Right lobe of liver (tissue), 6 donors: Measurements from ENCODE around the gene DNAJB9. TPM values are rescaled to one million over a fixed set of nuclear protein-coding genes. Genes with fewer than 3 reads are reported as not detected.

ENCODE experiments used
- ATAC-seq, 4 donors: fragments of 200-7000 bp; cut with Tn5 transposase; one replicate each; pipeline ENCODE4 v1.9.1; 2020; ENCODE audit warnings: mild to moderate bottlenecking in 4 of 4, moderate library complexity in 4 of 4
- DNase-seq, 3 donors: peaks; one replicate each; pipeline ENCODE4 v3.0.0-alpha.2; 2020
- H3K27ac ChIP-seq, 3 donors: fragments of 200-600 bp; one replicate each; pipeline ENCODE4 v1.8.0; 2022
- H3K27me3 ChIP-seq, 2 donors: fragments of 200-600 bp; one replicate each; pipeline ENCODE4 v1.8.0; 2022
- H3K36me3 ChIP-seq, 4 donors: fragments of 200-600 bp; sonication (generic) in 1 of 4; one replicate each; pipeline versions ENCODE4 v1.5.1 to v1.8.0; 2017 to 2022; ENCODE audit warnings: control low read depth in 1 of 4
- H3K4me1 ChIP-seq, 4 donors: fragments of 200-600 bp; sonication (generic) in 1 of 4; one replicate each; pipeline versions ENCODE4 v1.5.1 to v1.8.0; 2017 to 2022; ENCODE audit warnings: control low read depth in 1 of 4
- H3K4me3 ChIP-seq, 3 donors: fragments of 200-600 bp; one replicate each; pipeline ENCODE4 v1.8.0; 2022
- H3K9me3 ChIP-seq, 4 donors: fragments of 200-600 bp; sonication (generic) in 1 of 4; one replicate each; pipeline versions ENCODE4 v1.5.1 to v1.8.0; 2017 to 2022; ENCODE audit warnings: control low read depth in 1 of 4
- POLR2A ChIP-seq: fragments of 450-650 bp; IDR thresholded peaks from one replicate; pipeline ENCODE4 v1.6.1; 2017; ENCODE audit warnings: antibody characterized with exemption, mild to moderate bottlenecking
- WGBS: methylation state at CpG from one replicate; pipeline ENCODE4 v1.1.6; 2018; ENCODE audit warnings: low coverage, low lambda C conversion rate; ENCODE audit not compliant: insufficient coverage; ENCODE audit errors: missing lambda C conversion rate; 5-methylcytosine and 5-hydroxymethylcytosine counted together
- intact Hi-C, 2 donors: fragments of 100-400 bp; cut with DNase I; formaldehyde crosslinking; loops; one replicate each; pipeline versions ENCODE4 v1.11.2 to v1.14.1; 2022
- total RNA-seq, 6 experiments: library from RNA; depleted of rRNA in 2 of 6; stranded (reverse); fragments of >200 nt in 2 of 6; fragmentation: NEBNext Ultra II Directional in 3 of 6; extraction: Animal tissue kit (Norgen Biotek cat#: 25700) in 3 of 6; gene quantifications; one replicate each; pipeline versions ENCODE4 v1.1.0 to v1.2.4, GENCODE V29; 2016 to 2023
- TF ChIP-seq, protein P1 (sequence below), 4 donors: fragments of 200-600 bp in 3 of 4; fragments of 450-650 bp in 1 of 4; IDR thresholded peaks; one replicate each; pipeline versions ENCODE4 v1.5.1 to v1.8.0; 2016 to 2022; ENCODE audit warnings: antibody characterized with exemption in 4 of 4, mild to moderate bottlenecking in 2 of 4
- donor health status: DM: no; HTN: yes; CAD: no.
- donor health status: DM: no; HTN: no; CAD: no.
- donor health status: DM: no; HTN: no; CAD: no.
- donor health status: DM: no; HTN: yes; CAD: no.
- donor health status: DM: no; HTN: yes; CAD: no.

DNAJB9 gene
- total RNA-seq, 6 experiments from 2014 or later: 39.1 to 57.0 (median 53.4) TPM

DNA sequence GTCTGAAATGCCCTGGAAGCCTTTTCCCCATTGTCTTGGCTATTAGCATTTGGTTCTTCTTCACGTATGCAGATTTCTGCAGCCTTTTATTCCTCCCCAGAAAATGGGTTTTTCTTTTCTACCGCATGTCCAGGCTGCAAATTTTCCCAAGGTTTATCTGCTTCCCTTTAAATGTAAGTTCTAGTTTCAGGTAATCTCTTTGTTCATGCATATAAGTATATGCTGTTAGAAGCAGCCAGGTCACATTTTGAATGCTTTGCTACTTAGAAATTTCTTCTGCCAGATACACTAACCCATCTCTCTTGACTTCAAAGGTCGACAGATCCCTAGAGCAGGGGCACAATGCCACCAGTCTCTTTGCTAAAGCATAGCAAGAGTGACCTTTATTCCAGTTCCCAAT, 12.5 kb upstream of the DNAJB9 start:
- intact Hi-C loops: no loop called here
- no peaks in the 10 kb centered on the region for H3K27me3 ChIP-seq
- H3K36me3 ChIP-seq: no peaks in the 10 kb centered on the region
- no peak overlapping the region for H3K4me3 ChIP-seq
- H3K27ac ChIP-seq: no peak overlapping the region
- TF ChIP-seq, protein P1, sequence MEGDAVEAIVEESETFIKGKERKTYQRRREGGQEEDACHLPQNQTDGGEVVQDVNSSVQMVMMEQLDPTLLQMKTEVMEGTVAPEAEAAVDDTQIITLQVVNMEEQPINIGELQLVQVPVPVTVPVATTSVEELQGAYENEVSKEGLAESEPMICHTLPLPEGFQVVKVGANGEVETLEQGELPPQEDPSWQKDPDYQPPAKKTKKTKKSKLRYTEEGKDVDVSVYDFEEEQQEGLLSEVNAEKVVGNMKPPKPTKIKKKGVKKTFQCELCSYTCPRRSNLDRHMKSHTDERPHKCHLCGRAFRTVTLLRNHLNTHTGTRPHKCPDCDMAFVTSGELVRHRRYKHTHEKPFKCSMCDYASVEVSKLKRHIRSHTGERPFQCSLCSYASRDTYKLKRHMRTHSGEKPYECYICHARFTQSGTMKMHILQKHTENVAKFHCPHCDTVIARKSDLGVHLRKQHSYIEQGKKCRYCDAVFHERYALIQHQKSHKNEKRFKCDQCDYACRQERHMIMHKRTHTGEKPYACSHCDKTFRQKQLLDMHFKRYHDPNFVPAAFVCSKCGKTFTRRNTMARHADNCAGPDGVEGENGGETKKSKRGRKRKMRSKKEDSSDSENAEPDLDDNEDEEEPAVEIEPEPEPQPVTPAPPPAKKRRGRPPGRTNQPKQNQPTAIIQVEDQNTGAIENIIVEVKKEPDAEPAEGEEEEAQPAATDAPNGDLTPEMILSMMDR (IDR thresholded peaks at IDR 0.05): no peak
- TF ChIP-seq POLR2A: no peak
- ATAC-seq (no peak), DNase-seq (no peak)
- WGBS: 84% methylated on average over 3 of the region's 3 CpGs
- H3K9me3 ChIP-seq: no peaks in the 10 kb centered on the region
- no peaks in the 10 kb centered on the region for H3K4me1 ChIP-seq

DNA sequence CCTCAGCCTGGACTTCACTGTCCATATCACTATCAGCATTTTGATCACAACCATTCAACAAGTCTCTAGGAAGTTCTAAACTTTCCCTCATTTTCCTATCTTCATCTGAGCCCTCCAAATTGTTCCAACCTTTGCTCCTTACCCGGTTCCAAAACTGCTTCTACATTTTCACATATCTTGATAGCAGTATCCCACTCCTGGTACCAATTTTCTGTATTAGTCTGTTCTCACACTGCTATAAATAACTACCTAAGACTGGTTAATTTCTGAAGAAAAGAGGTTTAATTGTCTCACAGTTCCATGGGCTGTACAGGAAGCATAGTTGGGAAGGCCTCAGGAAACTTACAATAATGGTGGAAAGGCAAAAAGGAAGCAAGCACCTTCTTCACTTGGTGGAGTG, 12.1 kb upstream of the DNAJB9 start:
- ATAC-seq: no peak

DNA sequence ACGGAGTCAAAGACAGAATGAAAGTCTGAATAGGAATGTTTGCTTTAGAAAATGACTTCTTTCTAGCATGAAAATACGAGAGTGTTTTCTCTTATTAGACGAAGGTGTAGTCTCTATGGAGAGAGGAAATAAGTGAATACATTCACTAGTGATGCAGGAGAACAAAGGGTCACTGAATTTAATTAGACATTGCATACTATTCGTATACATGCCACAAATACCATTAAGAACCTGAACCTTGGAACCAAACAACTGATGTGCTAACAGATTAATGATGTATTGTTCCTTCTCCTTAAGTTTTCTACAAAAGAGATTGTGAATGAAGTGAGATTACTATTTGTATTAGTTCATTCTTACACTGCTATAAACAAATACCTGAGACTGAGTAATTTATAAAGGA, 10.4 kb upstream of the DNAJB9 start:
- H3K36me3 ChIP-seq: peaks cover 0 to 2% (median under 1%) of the 10 kb centered on the region in 4 donors
- no peak for DNase-seq
- TF ChIP-seq, protein P1 (IDR thresholded peaks at IDR 0.05): no peak
- TF ChIP-seq POLR2A: no peak
- H3K27me3 ChIP-seq: no peaks in the 10 kb centered on the region
- H3K9me3 ChIP-seq: no peaks in the 10 kb centered on the region
- no peaks in the 10 kb centered on the region for H3K4me1 ChIP-seq
- no peak for ATAC-seq
- no peak overlapping the region for H3K27ac ChIP-seq
- 94% methylated on average over 4 of the region's 4 CpGs for WGBS
- H3K4me3 ChIP-seq: no peak overlapping the region
- intact Hi-C loops: no loop called here

More for the DNA sequence above, 12.1 kb upstream of the DNAJB9 start:
- DNase-seq: no peak
- Histone ChIP-seq H3K27ac (no peak overlapping the region), H3K9me3 (no peaks in the 10 kb centered on the region), H3K4me1 (no peaks in the 10 kb centered on the region), H3K4me3 (no peak overlapping the region), H3K36me3 (no peaks in the 10 kb centered on the region), H3K27me3 (no peaks in the 10 kb centered on the region)
- TF ChIP-seq, protein P1 (IDR thresholded peaks at IDR 0.05): no peak
- TF ChIP-seq POLR2A: no peak
- intact Hi-C loops: no loop called here
- WGBS: 100% methylated on average over 1 of the region's 1 CpG

DNA sequence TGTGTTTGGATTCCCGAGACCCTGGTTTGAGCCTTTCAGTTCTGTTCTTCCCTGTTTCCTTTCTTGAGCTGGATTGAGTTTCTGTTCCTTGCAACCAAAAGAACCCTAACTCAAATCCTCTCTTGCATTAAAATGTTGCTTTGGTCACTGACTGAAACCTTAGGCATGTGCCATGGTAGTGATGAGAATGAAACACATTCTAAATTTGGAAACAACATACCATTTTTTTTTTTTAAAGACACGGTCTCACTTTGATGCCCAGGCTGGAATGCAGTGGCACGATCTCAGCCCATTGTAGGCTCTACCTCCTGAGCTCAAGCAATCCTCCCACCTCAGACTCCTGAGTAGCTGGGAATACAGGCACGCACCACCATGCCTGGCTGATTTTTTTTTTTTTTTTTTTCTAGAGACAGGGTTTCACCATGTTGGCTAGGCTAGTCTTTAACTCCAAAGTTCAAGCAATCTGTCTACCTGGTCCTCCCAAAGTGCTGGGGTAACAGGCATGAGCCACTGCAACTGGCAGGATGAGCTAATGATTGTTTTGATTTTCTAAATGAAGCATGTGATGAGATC, 8.5 kb upstream of the DNAJB9 start:
- Histone ChIP-seq H3K27me3 (no peaks in the 10 kb centered on the region), H3K9me3 (no peaks in the 10 kb centered on the region), H3K4me3 (no peak overlapping the region), H3K4me1 (no peaks in the 10 kb centered on the region), H3K27ac (no peak overlapping the region), H3K36me3 (peaks cover 0 to 15% (median 2%) of the 10 kb centered on the region in 4 donors)
- TF ChIP-seq, protein P1 (IDR thresholded peaks at IDR 0.05): no peak
- no peak for TF ChIP-seq POLR2A
- DNase-seq (no peak), ATAC-seq (no peak)
- 97% methylated on average over 4 of the region's 4 CpGs for WGBS
- intact Hi-C loops: no loop called here

DNA sequence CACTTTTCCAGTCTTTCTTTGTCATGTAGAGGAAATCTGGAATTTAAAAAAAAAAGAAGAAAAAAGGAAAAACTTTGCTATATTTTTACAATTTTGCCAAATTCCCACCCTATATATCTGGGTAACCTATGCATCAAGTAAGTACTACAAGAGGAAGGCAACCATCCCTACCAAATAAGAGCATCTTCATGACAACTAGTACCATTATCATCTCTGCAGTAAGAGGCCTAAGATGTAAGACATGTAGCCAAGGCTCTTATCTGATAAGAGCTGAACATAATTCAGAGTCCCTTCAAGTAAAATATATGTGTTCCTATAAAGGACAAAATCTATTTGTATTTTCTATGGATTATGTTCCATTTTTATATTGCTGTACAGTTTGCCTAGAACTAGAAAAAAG, 3.7 kb upstream of the DNAJB9 start:
- no peaks in the 10 kb centered on the region for H3K27me3 ChIP-seq
- no peak for ATAC-seq
- DNase-seq: no peak
- H3K4me1 ChIP-seq: peaks cover 0 to 19% (median 0%) of the 10 kb centered on the region in 4 donors
- H3K27ac ChIP-seq: no peak overlapping the region
- TF ChIP-seq, protein P1 (IDR thresholded peaks at IDR 0.05): no peak
- no peak for TF ChIP-seq POLR2A
- intact Hi-C loops: no loop called here
- H3K4me3 ChIP-seq: no peak overlapping the region
- no peaks in the 10 kb centered on the region for H3K9me3 ChIP-seq
- H3K36me3 ChIP-seq: peaks cover 0 to 15% (median 2%) of the 10 kb centered on the region in 4 donors
